OCI-LY3 (cell line): ENCODE results near the gene VASH1.

Experiments used
- H2AFZ ChIP-seq: fragments of 200-600, 300-600 bp; shearing (Covaris generic); 2 replicates; pipeline ENCODE4 v1.6.0; 2014; ENCODE audit warnings: antibody characterized with exemption, low read depth, low read length
- H3K27ac ChIP-seq: fragments of 200-600, 300-600 bp; sonication (generic); 2 replicates; pipeline ENCODE4 v1.5.1; 2014; ENCODE audit warnings: mild to moderate bottlenecking, low read length, moderate library complexity, mixed read lengths
- H3K27me3 ChIP-seq: fragments of 200-600, 300-600 bp; sonication (generic); 2 replicates; pipeline ENCODE4 v1.6.1; 2014; ENCODE audit warnings: low read depth, low read length, mixed read lengths
- H3K36me3 ChIP-seq: fragments of 200-600, 300-600 bp; sonication (generic); replicated peaks from 2 replicates; pipeline ENCODE3; 2014; ENCODE audit warnings: low read depth, low read length, mixed read lengths
- H3K4me1 ChIP-seq: fragments of 300-600, 200-600 bp; sonication (generic); 2 replicates; pipeline ENCODE4 v1.6.1; 2014; ENCODE audit warnings: low read length, mixed read lengths
- H3K4me2 ChIP-seq: fragments of 200-600, 300-600 bp; sonication (generic); 2 replicates; pipeline ENCODE4 v1.6.1; 2014; ENCODE audit warnings: low read length, mixed read lengths
- H3K4me3 ChIP-seq: fragments of 300-600, 200-600 bp; sonication (generic); 2 replicates; pipeline ENCODE4 v1.5.1; 2014; ENCODE audit warnings: antibody characterized with exemption, mild to moderate bottlenecking, low read length, moderate library complexity
- H3K79me2 ChIP-seq: fragments of 300-600, 200-600 bp; shearing (Covaris generic); 2 replicates; pipeline ENCODE4 v1.6.1; 2014; ENCODE audit warnings: mild to moderate bottlenecking, low read length, mixed read lengths
- H3K9ac ChIP-seq: fragments of 300-600, 200-600 bp; shearing (Covaris generic); 2 replicates; pipeline ENCODE4 v1.6.0; 2014; ENCODE audit warnings: mild to moderate bottlenecking, low read length, moderate library complexity
- H3K9me3 ChIP-seq: fragments of 200-600, 300-600 bp; shearing (Covaris generic); 2 replicates; pipeline ENCODE4 v1.6.1; 2014; ENCODE audit warnings: low read length, mixed read lengths; ENCODE audit not compliant: insufficient read depth
- H4K20me1 ChIP-seq: fragments of 200-600, 300-600 bp; sonication (generic); 2 replicates; pipeline ENCODE4 v1.6.1; 2016; ENCODE audit warnings: low read length, mixed read lengths; ENCODE audit not compliant: insufficient read depth
- EZH2phosphoT487 ChIP-seq: fragments of 200-600 bp; shearing (Covaris generic); IDR thresholded peaks from 2 replicates; pipeline ENCODE4 v1.6.1; 2018; ENCODE audit warnings: antibody characterized with exemption, mixed run types, low read depth
- TF ChIP-seq, protein P1 (sequence below): fragments of 200-600, 300-600 bp; sonication (generic); IDR thresholded peaks from 2 replicates; pipeline ENCODE4 v1.5.1; 2014; ENCODE audit warnings: antibody characterized with exemption, low read length, low read depth

Gene VASH1

DNA sequence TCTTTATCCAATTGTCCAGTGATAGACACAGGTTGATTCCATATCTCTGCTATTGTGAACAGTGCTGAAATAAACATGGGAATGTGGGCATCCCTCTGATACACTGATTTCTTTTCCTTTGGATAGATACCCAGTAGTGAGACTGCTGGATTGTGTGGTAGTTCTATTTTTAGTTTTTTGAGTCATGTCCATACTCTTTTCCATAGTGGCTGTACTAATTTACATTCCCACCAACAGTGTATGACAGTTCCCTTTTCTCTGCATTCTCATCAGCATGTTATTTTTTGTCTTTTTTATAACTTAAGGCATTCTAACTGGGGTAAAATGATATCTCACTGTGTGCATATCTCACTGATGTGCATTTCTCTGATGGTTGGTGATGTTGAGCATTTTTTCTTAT, 24.8 kb upstream of the VASH1 start:
- TF ChIP-seq, protein P1, sequence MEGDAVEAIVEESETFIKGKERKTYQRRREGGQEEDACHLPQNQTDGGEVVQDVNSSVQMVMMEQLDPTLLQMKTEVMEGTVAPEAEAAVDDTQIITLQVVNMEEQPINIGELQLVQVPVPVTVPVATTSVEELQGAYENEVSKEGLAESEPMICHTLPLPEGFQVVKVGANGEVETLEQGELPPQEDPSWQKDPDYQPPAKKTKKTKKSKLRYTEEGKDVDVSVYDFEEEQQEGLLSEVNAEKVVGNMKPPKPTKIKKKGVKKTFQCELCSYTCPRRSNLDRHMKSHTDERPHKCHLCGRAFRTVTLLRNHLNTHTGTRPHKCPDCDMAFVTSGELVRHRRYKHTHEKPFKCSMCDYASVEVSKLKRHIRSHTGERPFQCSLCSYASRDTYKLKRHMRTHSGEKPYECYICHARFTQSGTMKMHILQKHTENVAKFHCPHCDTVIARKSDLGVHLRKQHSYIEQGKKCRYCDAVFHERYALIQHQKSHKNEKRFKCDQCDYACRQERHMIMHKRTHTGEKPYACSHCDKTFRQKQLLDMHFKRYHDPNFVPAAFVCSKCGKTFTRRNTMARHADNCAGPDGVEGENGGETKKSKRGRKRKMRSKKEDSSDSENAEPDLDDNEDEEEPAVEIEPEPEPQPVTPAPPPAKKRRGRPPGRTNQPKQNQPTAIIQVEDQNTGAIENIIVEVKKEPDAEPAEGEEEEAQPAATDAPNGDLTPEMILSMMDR: no peak
- TF ChIP-seq EZH2phosphoT487: no peak
- no peak overlapping the region for H3K4me2 ChIP-seq
- no peak overlapping the region for H3K9ac ChIP-seq
- H3K9me3 ChIP-seq: 0 out of 2 replicates have a peak, but pooled peaks cover 8% of the 10 kb centered on the region
- no peak overlapping the region for H2AFZ ChIP-seq
- no peaks in the 10 kb centered on the region for H3K79me2 ChIP-seq
- no peaks in the 10 kb centered on the region for H4K20me1 ChIP-seq
- no peaks in the 10 kb centered on the region for H3K27me3 ChIP-seq
- no peak overlapping the region for H3K27ac ChIP-seq
- H3K4me1 ChIP-seq: no peaks in the 10 kb centered on the region
- no peak overlapping the region for H3K4me3 ChIP-seq
- H3K36me3 ChIP-seq: no peaks in the 10 kb centered on the region

DNA sequence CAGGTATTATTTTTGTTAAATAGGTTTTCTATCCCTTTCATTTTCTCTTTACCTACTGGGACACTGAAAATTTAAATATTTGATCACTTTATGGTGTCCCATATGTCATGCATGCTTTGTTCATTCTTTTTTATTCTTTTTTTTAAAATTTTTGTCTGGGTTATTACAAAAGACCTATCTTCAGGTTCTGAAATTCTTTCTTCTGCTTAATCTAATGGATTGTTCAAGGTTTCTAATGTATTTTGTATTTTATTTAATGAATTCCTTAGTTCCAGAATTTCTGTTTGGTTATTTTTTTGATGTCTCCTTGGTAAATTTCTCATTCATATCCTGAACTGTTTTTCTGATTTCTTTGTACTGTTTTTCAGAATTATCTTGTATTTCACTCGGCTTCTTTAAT, 20.2 kb upstream of the VASH1 start:
- no peak overlapping the region for H3K27ac ChIP-seq
- H2AFZ ChIP-seq: no peak overlapping the region
- H3K79me2 ChIP-seq: no peaks in the 10 kb centered on the region
- H3K36me3 ChIP-seq: no peaks in the 10 kb centered on the region
- 0 out of 2 replicates have a peak, but pooled peaks cover 15% of the 10 kb centered on the region for H3K9me3 ChIP-seq
- no peaks in the 10 kb centered on the region for H3K27me3 ChIP-seq
- no peak overlapping the region for H3K4me3 ChIP-seq
- H3K9ac ChIP-seq: no peak overlapping the region
- no peaks in the 10 kb centered on the region for H4K20me1 ChIP-seq
- TF ChIP-seq EZH2phosphoT487: no peak
- TF ChIP-seq, protein P1: no peak
- H3K4me2 ChIP-seq: no peak overlapping the region
- H3K4me1 ChIP-seq: peaks cover 2% of the 10 kb centered on the region; the same call in 1 of the 2 replicates

DNA sequence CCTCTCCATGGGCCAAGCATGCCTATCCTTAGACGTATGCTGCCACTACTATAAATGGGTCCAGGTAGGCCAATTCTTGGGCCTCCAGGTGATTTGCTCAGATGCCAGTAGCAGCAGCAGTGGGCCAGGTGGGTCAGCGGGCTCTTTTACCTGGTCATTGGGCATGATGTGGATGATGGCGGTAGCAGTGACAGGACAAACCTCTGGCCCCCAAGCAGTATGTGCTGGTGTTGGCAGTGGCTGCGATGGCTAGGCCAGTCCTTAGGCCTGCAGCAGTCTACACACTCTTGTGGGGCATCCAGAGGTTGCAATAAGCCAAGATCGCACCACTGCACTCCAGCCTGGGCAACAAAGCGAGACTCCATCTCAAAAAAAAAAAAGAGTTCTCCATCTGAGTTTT, 19.1 kb upstream of the VASH1 start:
- H3K9me3 ChIP-seq: 0 out of 2 replicates have a peak, but pooled peaks cover 15% of the 10 kb centered on the region
- H3K27ac ChIP-seq: no peak overlapping the region
- TF ChIP-seq, protein P1: no peak
- no peak for TF ChIP-seq EZH2phosphoT487
- H3K4me3 ChIP-seq: no peak overlapping the region
- peaks cover 2% of the 10 kb centered on the region; the same call in 1 of the 2 replicates for H3K4me1 ChIP-seq
- H4K20me1 ChIP-seq: no peaks in the 10 kb centered on the region
- H3K4me2 ChIP-seq: no peak overlapping the region
- no peak overlapping the region for H3K9ac ChIP-seq
- no peaks in the 10 kb centered on the region for H3K36me3 ChIP-seq
- H3K27me3 ChIP-seq: no peaks in the 10 kb centered on the region
- H3K79me2 ChIP-seq: no peaks in the 10 kb centered on the region
- no peak overlapping the region for H2AFZ ChIP-seq

DNA sequence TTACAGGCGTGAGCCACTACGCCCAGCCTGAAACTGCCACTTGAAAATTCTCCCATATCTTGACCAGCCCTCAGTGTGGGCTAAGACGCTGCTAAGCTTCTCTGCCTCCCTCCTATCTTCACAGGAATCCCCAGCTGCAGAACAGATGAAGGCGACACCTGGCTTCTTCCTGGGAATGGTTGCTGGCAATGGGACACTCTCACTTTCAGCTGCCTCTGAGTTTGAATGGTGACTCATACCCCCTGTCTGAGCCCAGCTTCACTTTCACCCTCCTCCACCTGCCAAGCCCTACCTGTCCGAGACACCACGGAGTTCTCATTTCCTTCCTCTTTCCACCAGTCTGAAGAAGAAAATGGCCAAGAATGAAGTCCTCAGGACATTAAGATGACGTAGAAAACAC, 18.3 kb upstream of the VASH1 start:
- no peak overlapping the region for H2AFZ ChIP-seq
- TF ChIP-seq, protein P1: no peak
- no peak overlapping the region for H3K4me3 ChIP-seq
- H3K36me3 ChIP-seq: no peaks in the 10 kb centered on the region
- H3K27me3 ChIP-seq: no peaks in the 10 kb centered on the region
- no peak overlapping the region for H3K27ac ChIP-seq
- no peak overlapping the region for H3K4me2 ChIP-seq
- H3K4me1 ChIP-seq: peaks cover 2% of the 10 kb centered on the region; the same call in 1 of the 2 replicates
- H3K9me3 ChIP-seq: 0 out of 2 replicates have a peak, but pooled peaks cover 15% of the 10 kb centered on the region
- H4K20me1 ChIP-seq: no peaks in the 10 kb centered on the region
- no peak overlapping the region for H3K9ac ChIP-seq
- H3K79me2 ChIP-seq: no peaks in the 10 kb centered on the region
